ENCODE results near the gene SETD4.

SETD4 gene

DNA sequence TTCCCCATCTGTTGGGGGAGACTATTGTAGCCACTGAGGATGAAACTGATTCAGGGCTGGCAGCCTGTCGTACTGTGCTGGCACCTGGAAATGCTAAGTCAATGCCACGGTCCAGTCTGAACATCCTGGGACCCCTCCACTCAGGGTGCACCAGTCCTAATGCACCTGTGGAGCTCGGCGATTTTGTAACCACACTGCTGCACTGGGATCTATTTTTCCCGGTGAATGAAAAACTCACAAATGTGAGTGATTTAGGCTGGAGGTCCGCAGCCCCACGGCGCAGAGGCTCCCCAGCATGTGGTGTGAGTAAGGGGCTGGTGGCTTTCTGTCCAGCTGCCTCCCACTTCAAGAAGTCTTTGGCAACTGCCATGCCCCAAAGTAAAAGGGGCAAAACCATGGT is 35.5 kb downstream of the SETD4 start:
- Histone ChIP-seq H3K27ac (ENCODE audit: low read length) (no peak overlapping the region), H3K9me2 (replicated peaks; ENCODE audit: insufficient read depth, low read length) (no peaks in the 10 kb centered on the region), H3K9ac (ENCODE audit: low read length) (no peak overlapping the region), H3K4me1 (ENCODE audit: low read length) (peaks cover 35% of the 10 kb centered on the region), H3K4me3 (ENCODE audit: low read length) (no peak overlapping the region), H3K4me2 (ENCODE audit: low read depth, low read length) (no peak overlapping the region), H3K9me3 (replicated peaks; ENCODE audit: insufficient read depth, low read length) (no peaks in the 10 kb centered on the region), H3K79me2 (ENCODE audit: low read length) (no peaks in the 10 kb centered on the region), H4K20me1 (ENCODE audit: insufficient read depth, low read length) (no peaks in the 10 kb centered on the region), H3F3A (ENCODE audit: insufficient read depth, low read length) (peaks cover 30% of the 10 kb centered on the region), H3K36me3 (replicated peaks; ENCODE audit: insufficient read depth, low read length) (no peaks in the 10 kb centered on the region), H3K27me3 (replicated peaks; ENCODE audit: insufficient read depth, low read length) (no peaks in the 10 kb centered on the region), H2AFZ (ENCODE audit: low read length) (no peak overlapping the region)
- TF ChIP-seq EZH2phosphoT487 (IDR thresholded peaks at IDR 0.05; ENCODE audit: low read length) (no peak), EZH2 (optimal IDR thresholded peaks at IDR 0.05; ENCODE audit: low read depth, low read length) (no peak)
- TF ChIP-seq, protein P1, sequence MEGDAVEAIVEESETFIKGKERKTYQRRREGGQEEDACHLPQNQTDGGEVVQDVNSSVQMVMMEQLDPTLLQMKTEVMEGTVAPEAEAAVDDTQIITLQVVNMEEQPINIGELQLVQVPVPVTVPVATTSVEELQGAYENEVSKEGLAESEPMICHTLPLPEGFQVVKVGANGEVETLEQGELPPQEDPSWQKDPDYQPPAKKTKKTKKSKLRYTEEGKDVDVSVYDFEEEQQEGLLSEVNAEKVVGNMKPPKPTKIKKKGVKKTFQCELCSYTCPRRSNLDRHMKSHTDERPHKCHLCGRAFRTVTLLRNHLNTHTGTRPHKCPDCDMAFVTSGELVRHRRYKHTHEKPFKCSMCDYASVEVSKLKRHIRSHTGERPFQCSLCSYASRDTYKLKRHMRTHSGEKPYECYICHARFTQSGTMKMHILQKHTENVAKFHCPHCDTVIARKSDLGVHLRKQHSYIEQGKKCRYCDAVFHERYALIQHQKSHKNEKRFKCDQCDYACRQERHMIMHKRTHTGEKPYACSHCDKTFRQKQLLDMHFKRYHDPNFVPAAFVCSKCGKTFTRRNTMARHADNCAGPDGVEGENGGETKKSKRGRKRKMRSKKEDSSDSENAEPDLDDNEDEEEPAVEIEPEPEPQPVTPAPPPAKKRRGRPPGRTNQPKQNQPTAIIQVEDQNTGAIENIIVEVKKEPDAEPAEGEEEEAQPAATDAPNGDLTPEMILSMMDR (IDR thresholded peaks at IDR 0.05; ENCODE audit: low read length): no peak
- no peak for DNase-seq

DNA sequence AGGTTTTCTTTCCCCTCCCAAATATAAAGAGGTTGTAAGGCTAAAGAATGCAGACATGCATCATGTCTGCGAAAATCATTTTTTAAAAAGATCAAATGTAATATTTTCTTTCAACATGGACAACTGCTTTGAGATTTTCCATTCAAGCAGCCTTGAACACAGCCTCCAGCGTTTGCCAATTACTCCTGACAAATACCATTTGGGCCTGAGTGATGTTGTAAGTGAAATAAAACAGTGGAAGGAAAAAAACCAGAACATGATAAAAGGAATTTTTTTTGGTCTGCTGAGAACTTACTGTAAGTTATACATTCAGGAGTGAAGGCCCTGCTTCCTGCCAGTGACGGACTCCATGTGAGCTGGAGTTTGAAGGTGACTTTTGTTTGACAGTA is 37.2 kb downstream of the SETD4 start:
- H3K9ac ChIP-seq (ENCODE audit: low read length): no peak overlapping the region
- H4K20me1 ChIP-seq (ENCODE audit: insufficient read depth, low read length): no peaks in the 10 kb centered on the region
- no peaks in the 10 kb centered on the region for H3K27me3 ChIP-seq (replicated peaks; ENCODE audit: insufficient read depth, low read length)
- TF ChIP-seq EZH2 (optimal IDR thresholded peaks at IDR 0.05; ENCODE audit: low read depth, low read length) (no peak), EZH2phosphoT487 (IDR thresholded peaks at IDR 0.05; ENCODE audit: low read length) (no peak)
- TF ChIP-seq, protein P1 (IDR thresholded peaks at IDR 0.05; ENCODE audit: low read length): no peak
- no peak for DNase-seq
- no peaks in the 10 kb centered on the region for H3K9me3 ChIP-seq (replicated peaks; ENCODE audit: insufficient read depth, low read length)
- H2AFZ ChIP-seq (ENCODE audit: low read length): no peak overlapping the region
- peaks cover 31% of the 10 kb centered on the region for H3K4me1 ChIP-seq (ENCODE audit: low read length)
- no peaks in the 10 kb centered on the region for H3K36me3 ChIP-seq (replicated peaks; ENCODE audit: insufficient read depth, low read length)
- H3K4me3 ChIP-seq (ENCODE audit: low read length): no peak overlapping the region
- no peaks in the 10 kb centered on the region for H3K9me2 ChIP-seq (replicated peaks; ENCODE audit: insufficient read depth, low read length)
- no peak overlapping the region for H3K27ac ChIP-seq (ENCODE audit: low read length)
- no peaks in the 10 kb centered on the region for H3K79me2 ChIP-seq (ENCODE audit: low read length)
- peaks cover 22% of the 10 kb centered on the region for H3F3A ChIP-seq (ENCODE audit: insufficient read depth, low read length)
- no peak overlapping the region for H3K4me2 ChIP-seq (ENCODE audit: low read depth, low read length)

DNA sequence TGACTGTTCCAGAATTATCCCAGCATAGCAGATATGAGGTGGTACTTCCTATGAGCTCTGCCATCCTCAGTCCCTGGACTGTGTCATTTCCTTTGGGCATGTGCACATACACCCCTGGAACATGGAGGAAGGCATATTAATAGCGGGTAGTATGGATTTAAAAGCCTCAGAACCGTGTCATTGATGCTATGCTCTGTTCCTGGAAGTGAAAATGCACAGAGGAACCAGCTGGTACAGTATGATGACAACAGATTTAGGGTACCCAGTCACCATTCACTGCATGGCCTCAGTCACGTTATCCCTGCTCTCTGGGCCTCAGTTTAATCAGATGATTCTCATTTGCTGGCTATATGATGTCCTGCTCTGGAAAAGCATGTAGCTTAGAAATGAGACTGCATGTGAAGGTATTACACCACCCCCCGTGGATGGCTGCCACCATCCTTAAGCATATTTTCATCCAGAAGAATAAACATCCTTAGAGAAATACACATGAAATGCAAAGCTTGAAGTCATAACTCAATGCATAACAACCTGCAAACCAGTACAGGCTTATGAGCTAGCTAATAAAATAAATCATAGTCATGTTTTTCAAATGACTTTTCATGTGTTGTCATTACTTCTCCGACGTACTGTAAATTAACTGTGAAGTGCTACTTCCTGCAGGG is 37.8 kb downstream of the SETD4 start:
- no peak overlapping the region for H3K9ac ChIP-seq (ENCODE audit: low read length)
- DNase-seq: no peak
- H2AFZ ChIP-seq (ENCODE audit: low read length): no peak overlapping the region
- H3K4me3 ChIP-seq (ENCODE audit: low read length): no peak overlapping the region
- H4K20me1 ChIP-seq (ENCODE audit: insufficient read depth, low read length): no peaks in the 10 kb centered on the region
- no peaks in the 10 kb centered on the region for H3K36me3 ChIP-seq (replicated peaks; ENCODE audit: insufficient read depth, low read length)
- no peaks in the 10 kb centered on the region for H3K79me2 ChIP-seq (ENCODE audit: low read length)
- no peak overlapping the region for H3K27ac ChIP-seq (ENCODE audit: low read length)
- H3K4me2 ChIP-seq (ENCODE audit: low read depth, low read length): no peak overlapping the region
- H3K27me3 ChIP-seq (replicated peaks; ENCODE audit: insufficient read depth, low read length): no peaks in the 10 kb centered on the region
- H3K4me1 ChIP-seq (ENCODE audit: low read length): peaks cover 27% of the 10 kb centered on the region
- H3K9me2 ChIP-seq (replicated peaks; ENCODE audit: insufficient read depth, low read length): no peaks in the 10 kb centered on the region
- TF ChIP-seq EZH2phosphoT487 (IDR thresholded peaks at IDR 0.05; ENCODE audit: low read length): no peak
- no peak for TF ChIP-seq EZH2 (optimal IDR thresholded peaks at IDR 0.05; ENCODE audit: low read depth, low read length)
- TF ChIP-seq, protein P1 (IDR thresholded peaks at IDR 0.05; ENCODE audit: low read length): no peak
- H3K9me3 ChIP-seq (replicated peaks; ENCODE audit: insufficient read depth, low read length): no peaks in the 10 kb centered on the region
- peaks cover 17% of the 10 kb centered on the region for H3F3A ChIP-seq (ENCODE audit: insufficient read depth, low read length)
